ENCODE data around the gene NGF. TPM values are rescaled to one million over a fixed set of nuclear protein-coding genes. Genes with fewer than 3 reads are reported as not detected.

The NGF gene
- total RNA-seq, 4 donors from 2014 or later: 2.9 to 7.5 (median 3.8) TPM

DNA sequence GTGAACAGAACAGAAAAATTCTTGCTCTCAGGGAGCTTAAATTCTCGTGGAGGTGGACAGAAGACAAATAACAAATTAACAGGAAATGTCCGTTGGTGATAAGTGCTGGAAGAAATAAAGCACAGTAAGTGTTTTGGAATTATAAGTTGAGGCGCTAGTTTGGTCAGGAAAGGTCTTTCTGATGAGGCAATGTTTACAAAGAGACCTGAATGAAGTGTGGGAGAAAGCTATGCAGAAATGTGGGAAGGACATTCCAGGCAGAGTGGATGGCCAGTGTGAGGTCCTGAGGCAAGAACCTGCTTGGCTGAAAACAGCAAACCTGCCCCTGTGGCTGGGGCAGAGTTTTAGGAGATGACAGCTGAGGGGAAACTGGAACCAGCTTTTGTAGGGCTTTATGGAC, 23.3 kb downstream of the NGF start:
- WGBS: 31% methylated on average over 3 of the region's 3 CpGs
- TF ChIP-seq POLR2A (IDR thresholded peaks at IDR 0.05; ENCODE audit: low read depth) (no peak), POLR2AphosphoS5 (IDR thresholded peaks at IDR 0.05) (peak in 1 of 2 donors; percentile 17), EP300 (IDR thresholded peaks at IDR 0.05) (no peak)
- TF ChIP-seq, protein P1, sequence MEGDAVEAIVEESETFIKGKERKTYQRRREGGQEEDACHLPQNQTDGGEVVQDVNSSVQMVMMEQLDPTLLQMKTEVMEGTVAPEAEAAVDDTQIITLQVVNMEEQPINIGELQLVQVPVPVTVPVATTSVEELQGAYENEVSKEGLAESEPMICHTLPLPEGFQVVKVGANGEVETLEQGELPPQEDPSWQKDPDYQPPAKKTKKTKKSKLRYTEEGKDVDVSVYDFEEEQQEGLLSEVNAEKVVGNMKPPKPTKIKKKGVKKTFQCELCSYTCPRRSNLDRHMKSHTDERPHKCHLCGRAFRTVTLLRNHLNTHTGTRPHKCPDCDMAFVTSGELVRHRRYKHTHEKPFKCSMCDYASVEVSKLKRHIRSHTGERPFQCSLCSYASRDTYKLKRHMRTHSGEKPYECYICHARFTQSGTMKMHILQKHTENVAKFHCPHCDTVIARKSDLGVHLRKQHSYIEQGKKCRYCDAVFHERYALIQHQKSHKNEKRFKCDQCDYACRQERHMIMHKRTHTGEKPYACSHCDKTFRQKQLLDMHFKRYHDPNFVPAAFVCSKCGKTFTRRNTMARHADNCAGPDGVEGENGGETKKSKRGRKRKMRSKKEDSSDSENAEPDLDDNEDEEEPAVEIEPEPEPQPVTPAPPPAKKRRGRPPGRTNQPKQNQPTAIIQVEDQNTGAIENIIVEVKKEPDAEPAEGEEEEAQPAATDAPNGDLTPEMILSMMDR (IDR thresholded peaks at IDR 0.05): no peak
- DNase-seq (ENCODE audit: extremely low spot score): no peak
- no peaks in the 10 kb centered on the region for H3K9me3 ChIP-seq
- peaks cover 0 to 17% (median 13%) of the 10 kb centered on the region in 4 donors for H3K4me1 ChIP-seq
- no peak overlapping the region for H3K4me3 ChIP-seq
- intact Hi-C loops (cut with DNase I): no loop called here
- no peaks in the 10 kb centered on the region for H3K36me3 ChIP-seq
- peak overlapping the region in 3 of 4 donors; percentile 19 to 66 (median 48) for H3K27ac ChIP-seq (replicated peaks in 1 of 4)
- no peaks in the 10 kb centered on the region for H3K27me3 ChIP-seq

DNA sequence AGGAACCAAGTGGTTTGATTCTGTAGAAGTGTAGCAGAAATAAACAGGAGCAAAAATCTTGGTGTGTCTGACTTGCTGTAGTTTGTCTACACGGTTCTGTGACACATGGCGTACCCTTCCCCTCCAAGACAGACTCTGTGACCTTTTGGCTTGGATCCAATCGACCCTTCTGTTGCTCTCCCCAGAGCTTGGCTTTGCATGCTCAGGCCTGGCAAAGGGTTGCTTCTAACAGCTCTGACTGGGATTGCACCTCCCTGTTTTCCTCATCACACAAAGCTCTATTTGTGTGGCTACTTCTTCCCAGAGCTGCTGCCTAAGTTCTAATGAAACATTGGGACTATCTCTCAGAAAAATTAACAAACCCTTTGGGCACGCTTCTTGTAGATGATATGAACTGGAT, 24.0 kb downstream of the NGF start:
- WGBS: 52% methylated on average over 4 of the region's 4 CpGs
- Histone ChIP-seq H3K36me3 (no peaks in the 10 kb centered on the region), H3K4me3 (no peak overlapping the region), H3K27me3 (no peaks in the 10 kb centered on the region), H3K9me3 (no peaks in the 10 kb centered on the region), H3K4me1 (peaks cover 0 to 17% (median 13%) of the 10 kb centered on the region in 4 donors), H3K27ac (replicated peaks in 1 of 4) (peak overlapping the region in 3 of 4 donors; percentile 0 to 66 (median 48))
- intact Hi-C loops (cut with DNase I): no loop called here
- no peak for DNase-seq (ENCODE audit: extremely low spot score)
- TF ChIP-seq POLR2A (IDR thresholded peaks at IDR 0.05; ENCODE audit: low read depth): no peak

DNA sequence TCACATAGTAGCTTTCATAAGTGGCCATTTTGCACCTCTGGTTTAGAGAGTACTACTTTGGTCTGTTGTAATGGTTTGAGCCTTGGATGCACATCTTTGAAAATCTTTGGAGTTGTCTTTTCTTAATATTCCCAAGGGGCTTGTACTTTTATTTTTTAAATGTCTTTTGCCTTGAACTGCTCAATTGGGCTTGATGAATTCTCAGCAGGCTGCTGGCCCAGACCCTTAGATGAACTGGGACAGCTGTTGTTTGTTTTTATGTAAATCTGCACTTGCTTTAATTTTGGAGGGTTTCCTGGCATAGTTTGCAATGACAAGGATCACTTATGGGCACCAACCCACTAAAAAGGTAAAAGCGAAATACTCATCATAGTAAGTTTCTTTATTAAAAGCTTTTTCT, 24.9 kb downstream of the NGF start:
- H3K27ac ChIP-seq (replicated peaks in 1 of 4): peak overlapping the region in 2 of 4 donors; percentile 48 to 66
- H3K9me3 ChIP-seq: no peaks in the 10 kb centered on the region
- no peak for TF ChIP-seq EP300 (IDR thresholded peaks at IDR 0.05)
- TF ChIP-seq POLR2A (IDR thresholded peaks at IDR 0.05; ENCODE audit: low read depth): no peak
- TF ChIP-seq, protein P1 (IDR thresholded peaks at IDR 0.05): no peak
- no peak for TF ChIP-seq POLR2AphosphoS5 (IDR thresholded peaks at IDR 0.05)
- intact Hi-C loops (cut with DNase I): no loop called here
- DNase-seq (ENCODE audit: extremely low spot score): no peak
- H3K4me1 ChIP-seq: peaks cover 0 to 17% (median 13%) of the 10 kb centered on the region in 4 donors
- no peaks in the 10 kb centered on the region for H3K36me3 ChIP-seq
- H3K4me3 ChIP-seq: no peak overlapping the region
- 75% methylated on average over 1 of the region's 1 CpG for WGBS
- H3K27me3 ChIP-seq: no peaks in the 10 kb centered on the region

DNA sequence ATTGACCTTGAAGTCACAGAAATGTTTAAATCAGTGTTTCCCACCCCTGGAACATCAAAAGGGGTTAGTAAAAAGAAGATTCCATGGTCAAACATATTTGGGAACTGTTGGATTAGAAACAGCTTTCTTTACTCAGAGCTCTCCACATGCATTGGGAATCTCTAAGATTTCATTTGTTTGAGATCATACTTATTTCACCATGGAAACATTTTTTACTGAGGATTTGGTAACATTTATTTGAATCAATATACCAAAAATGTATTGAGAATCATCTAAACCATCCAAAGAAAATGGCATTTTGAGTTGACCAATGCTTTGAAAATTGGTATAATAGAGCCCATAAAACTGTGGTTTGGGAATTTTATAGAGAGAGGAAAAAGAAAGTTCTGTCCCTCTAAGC, 25.3 kb downstream of the NGF start:
- no peaks in the 10 kb centered on the region for H3K9me3 ChIP-seq
- TF ChIP-seq POLR2AphosphoS5 (IDR thresholded peaks at IDR 0.05): no peak
- TF ChIP-seq, protein P1 (IDR thresholded peaks at IDR 0.05): no peak
- TF ChIP-seq EP300 (IDR thresholded peaks at IDR 0.05): no peak
- TF ChIP-seq POLR2A (IDR thresholded peaks at IDR 0.05; ENCODE audit: low read depth): no peak
- no peaks in the 10 kb centered on the region for H3K27me3 ChIP-seq
- no peak for DNase-seq (ENCODE audit: extremely low spot score)
- peaks cover 0 to 17% (median 13%) of the 10 kb centered on the region in 4 donors for H3K4me1 ChIP-seq
- peak overlapping the region in 2 of 4 donors; percentile 27 to 48 for H3K27ac ChIP-seq (replicated peaks in 1 of 4)
- intact Hi-C loops (cut with DNase I): no loop called here
- no peaks in the 10 kb centered on the region for H3K36me3 ChIP-seq
- no peak overlapping the region for H3K4me3 ChIP-seq

DNA sequence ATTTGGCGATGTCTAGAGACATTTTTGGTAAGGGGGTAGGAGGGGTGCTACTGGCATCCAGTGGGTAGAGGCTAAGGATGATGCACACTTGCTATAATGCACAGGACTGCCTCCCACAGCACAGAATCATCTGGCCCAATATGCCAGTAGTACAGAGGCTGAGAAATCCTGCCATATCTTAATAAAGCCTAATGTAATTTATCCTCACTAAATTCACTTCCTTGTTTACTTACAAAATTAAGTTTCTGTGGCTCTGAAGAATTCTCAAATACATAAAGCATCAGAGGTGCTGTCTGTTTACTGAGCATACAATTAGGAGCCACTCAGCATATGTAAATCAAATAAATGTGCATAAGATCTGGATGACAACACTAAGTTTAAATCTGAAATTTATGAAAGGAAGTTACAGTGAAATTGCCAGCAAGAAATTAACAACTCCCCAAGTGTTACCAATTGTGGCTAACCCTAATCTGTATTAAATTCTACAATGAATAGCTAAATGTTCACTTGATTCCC, 26.5 kb downstream of the NGF start:
- Histone ChIP-seq H3K27me3 (no peaks in the 10 kb centered on the region), H3K27ac (replicated peaks in 1 of 4) (no peak overlapping the region), H3K36me3 (no peaks in the 10 kb centered on the region), H3K4me3 (no peak overlapping the region), H3K4me1 (peaks cover 0 to 17% (median 9%) of the 10 kb centered on the region in 4 donors), H3K9me3 (no peaks in the 10 kb centered on the region)
- TF ChIP-seq, protein P1 (IDR thresholded peaks at IDR 0.05): no peak
- TF ChIP-seq EP300 (IDR thresholded peaks at IDR 0.05) (no peak), POLR2AphosphoS5 (IDR thresholded peaks at IDR 0.05) (no peak), POLR2A (IDR thresholded peaks at IDR 0.05; ENCODE audit: low read depth) (no peak)
- no peak for DNase-seq (ENCODE audit: extremely low spot score)
- intact Hi-C loops (cut with DNase I): no loop called here
- WGBS: 100% methylated on average over 1 of the region's 1 CpG
